ENCODE measurements around the gene CORIN.
"Not testable (repeated sequence)": the region's sequence is repeated elsewhere in the genome, so short reads cannot be mapped to it uniquely, and the experiment has no call there.

CORIN gene

DNA sequence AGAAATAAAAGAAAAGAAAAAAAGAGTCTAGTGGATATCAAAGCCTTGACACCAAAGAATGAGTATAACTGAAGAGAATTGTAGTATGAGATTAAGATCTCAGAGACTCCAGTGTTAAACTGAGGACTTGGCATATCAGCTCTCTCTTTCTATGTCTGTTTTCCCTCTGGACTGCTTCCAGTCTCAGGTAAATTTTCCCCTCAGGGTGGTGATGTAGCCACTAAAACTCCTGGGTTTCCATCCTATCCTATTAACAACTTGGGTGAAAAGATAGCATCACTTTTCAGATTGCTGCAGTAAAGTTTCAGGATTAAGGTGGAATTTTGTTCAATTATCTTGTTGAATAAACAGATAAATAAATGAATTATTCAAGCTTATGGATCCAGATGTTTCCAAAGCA lies 267.1 kb downstream of the CORIN start:
- no peak overlapping the region for H3K4me3 ChIP-seq (ENCODE audit: extremely low read depth, insufficient read depth, low read length, poor library complexity, severe bottlenecking)
- no peak overlapping the region for H3K27ac ChIP-seq (ENCODE audit: low read depth, low read length, severe bottlenecking)
- H3K4me1 ChIP-seq (ENCODE audit: control insufficient read depth, insufficient read depth, low read length, poor library complexity, severe bottlenecking), result no peaks in the 10 kb centered on the region
- H3K9me3 ChIP-seq (ENCODE audit: control insufficient read depth, low read length), result no peaks in the 10 kb centered on the region
- H3K36me3 ChIP-seq (ENCODE audit: control insufficient read depth, insufficient read depth, low read length), result peaks cover 3% of the 10 kb centered on the region

GRCh38 chr4:47567511-47567910 lies 270.4 kb downstream of the CORIN start:
- WGBS, 2 experiments (ENCODE audit: insufficient coverage in 2 of 2), result no CpG with 5 or more reads among the region's 1 CpG

DNA sequence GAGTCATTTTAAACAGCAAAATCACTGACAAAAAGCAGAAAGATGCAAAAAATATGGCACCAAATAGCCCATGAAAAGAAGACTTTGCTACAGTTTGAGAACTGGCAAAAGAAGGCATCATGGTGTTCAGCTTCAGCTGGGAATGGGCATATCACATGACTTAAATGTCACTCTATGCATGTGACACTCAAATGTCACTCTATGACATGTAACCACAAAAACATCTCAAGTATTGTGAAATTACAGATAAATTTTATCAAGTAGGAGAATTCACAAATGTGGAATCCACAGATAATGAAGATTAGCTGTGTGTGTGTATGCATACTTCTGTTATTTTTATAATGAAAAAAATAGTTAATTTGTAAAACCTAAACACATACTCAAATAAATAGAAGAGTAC lies 270.9 kb downstream of the CORIN start:
- H3K9me3 ChIP-seq (ENCODE audit: control insufficient read depth, low read length), result no peaks in the 10 kb centered on the region
- no peaks in the 10 kb centered on the region for H3K4me1 ChIP-seq (ENCODE audit: control insufficient read depth, insufficient read depth, low read length, poor library complexity, severe bottlenecking)
- peaks cover 3% of the 10 kb centered on the region for H3K36me3 ChIP-seq (ENCODE audit: control insufficient read depth, insufficient read depth, low read length)
- no peak overlapping the region for H3K4me3 ChIP-seq (ENCODE audit: extremely low read depth, insufficient read depth, low read length, poor library complexity, severe bottlenecking)
- H3K27ac ChIP-seq (ENCODE audit: low read depth, low read length, severe bottlenecking), result no peak overlapping the region

More at GRCh38 chr4:47567511-47567910, 270.4 kb downstream of the CORIN start:
- H3K27ac ChIP-seq (ENCODE audit: low read depth, low read length, severe bottlenecking), result no peak overlapping the region
- no peaks in the 10 kb centered on the region for H3K4me1 ChIP-seq (ENCODE audit: control insufficient read depth, insufficient read depth, low read length, poor library complexity, severe bottlenecking)
- no peaks in the 10 kb centered on the region for H3K9me3 ChIP-seq (ENCODE audit: control insufficient read depth, low read length)
- no peak overlapping the region for H3K4me3 ChIP-seq (ENCODE audit: extremely low read depth, insufficient read depth, low read length, poor library complexity, severe bottlenecking)
- H3K36me3 ChIP-seq (ENCODE audit: control insufficient read depth, insufficient read depth, low read length), result peaks cover 3% of the 10 kb centered on the region

GRCh38 chr4:47566566-47566965 lies 271.3 kb downstream of the CORIN start:
- 60% methylated on average over 1 of the region's 2 CpGs; no CpG with 5 or more reads in 1 of the 2 experiments for WGBS, 2 experiments (ENCODE audit: insufficient coverage in 2 of 2)
- Histone ChIP-seq H3K4me1 (ENCODE audit: control insufficient read depth, insufficient read depth, low read length, poor library complexity, severe bottlenecking) (no peaks in the 10 kb centered on the region), H3K27ac (ENCODE audit: low read depth, low read length, severe bottlenecking) (no peak overlapping the region), H3K4me3 (ENCODE audit: extremely low read depth, insufficient read depth, low read length, poor library complexity, severe bottlenecking) (no peak overlapping the region), H3K36me3 (ENCODE audit: control insufficient read depth, insufficient read depth, low read length) (peaks cover 3% of the 10 kb centered on the region), H3K9me3 (ENCODE audit: control insufficient read depth, low read length) (no peaks in the 10 kb centered on the region)

- Histone ChIP-seq H3K36me3 (ENCODE audit: control insufficient read depth, insufficient read depth, low read length) (no peaks in the 10 kb centered on the region), H3K27ac (ENCODE audit: low read depth, low read length, severe bottlenecking) (no peak overlapping the region), H3K4me3 (ENCODE audit: extremely low read depth, insufficient read depth, low read length, poor library complexity, severe bottlenecking) (no peak overlapping the region), H3K4me1 (ENCODE audit: control insufficient read depth, insufficient read depth, low read length, poor library complexity, severe bottlenecking) (no peaks in the 10 kb centered on the region), H3K9me3 (ENCODE audit: control insufficient read depth, low read length) (no peaks in the 10 kb centered on the region)
- WGBS, 2 experiments (ENCODE audit: insufficient coverage in 2 of 2), result no CpG with 5 or more reads among the region's 3 CpGs
These were observed 275.6 kb downstream of the CORIN start for GRCh38 chr4:47562297-47562696.

DNA sequence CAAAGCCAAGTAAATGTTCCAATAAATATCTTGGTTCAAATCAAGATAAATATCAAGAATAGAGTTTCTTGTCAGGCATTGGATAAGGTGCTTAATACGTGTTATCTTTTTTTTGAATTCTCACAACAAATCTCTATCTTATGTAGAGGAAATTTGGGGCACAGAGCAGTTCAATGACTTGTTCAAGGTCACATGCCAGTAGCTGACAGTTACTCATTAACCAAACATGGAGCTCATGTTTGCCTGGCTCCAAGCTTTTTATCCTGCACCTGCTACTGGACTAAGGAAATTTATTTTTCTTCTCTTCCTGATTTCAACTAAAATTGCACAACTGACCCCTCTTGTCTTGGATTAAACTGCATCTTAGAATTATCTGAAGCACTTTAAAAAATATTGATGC lies 276.5 kb downstream of the CORIN start:
- Histone ChIP-seq H3K27ac (ENCODE audit: low read depth, low read length, severe bottlenecking) (no peak overlapping the region), H3K4me1 (ENCODE audit: control insufficient read depth, insufficient read depth, low read length, poor library complexity, severe bottlenecking) (no peaks in the 10 kb centered on the region), H3K4me3 (ENCODE audit: extremely low read depth, insufficient read depth, low read length, poor library complexity, severe bottlenecking) (no peak overlapping the region), H3K36me3 (ENCODE audit: control insufficient read depth, insufficient read depth, low read length) (no peaks in the 10 kb centered on the region), H3K9me3 (ENCODE audit: control insufficient read depth, low read length) (no peaks in the 10 kb centered on the region)
- no CpG with 5 or more reads among the region's 1 CpG for WGBS, 2 experiments (ENCODE audit: insufficient coverage in 2 of 2)

DNA sequence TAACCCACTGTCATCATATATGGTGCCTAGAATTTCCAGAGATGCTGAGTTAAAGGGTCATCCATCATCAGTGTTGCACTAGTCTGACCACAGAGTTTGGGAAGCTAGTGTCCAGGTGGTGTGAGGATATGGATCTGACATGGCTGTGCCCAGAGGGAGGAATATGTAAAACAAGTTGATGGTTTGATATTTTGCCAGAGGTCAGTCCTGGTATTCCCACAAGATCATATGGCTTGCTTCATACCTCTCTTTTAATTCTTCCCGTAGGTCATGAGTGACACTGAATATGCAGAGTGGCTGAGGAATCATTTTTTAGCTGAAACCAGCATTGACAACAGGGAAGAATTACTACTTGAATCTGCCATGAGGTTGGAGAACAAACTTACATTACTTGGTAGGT lies 277.2 kb downstream of the CORIN start:
- H3K9me3 ChIP-seq (ENCODE audit: control insufficient read depth, low read length), result no peaks in the 10 kb centered on the region
- H3K4me3 ChIP-seq (ENCODE audit: extremely low read depth, insufficient read depth, low read length, poor library complexity, severe bottlenecking), result no peak overlapping the region
- H3K27ac ChIP-seq (ENCODE audit: low read depth, low read length, severe bottlenecking), result no peak overlapping the region
- H3K4me1 ChIP-seq (ENCODE audit: control insufficient read depth, insufficient read depth, low read length, poor library complexity, severe bottlenecking), result no peaks in the 10 kb centered on the region
- WGBS, 2 experiments (ENCODE audit: insufficient coverage in 2 of 2), result 100% methylated on average over 1 of the region's 1 CpG; no CpG with 5 or more reads in 1 of the 2 experiments
- H3K36me3 ChIP-seq (ENCODE audit: control insufficient read depth, insufficient read depth, low read length), result no peaks in the 10 kb centered on the region

- Histone ChIP-seq H3K36me3 (ENCODE audit: control insufficient read depth, insufficient read depth, low read length) (no peaks in the 10 kb centered on the region), H3K4me3 (ENCODE audit: extremely low read depth, insufficient read depth, low read length, poor library complexity, severe bottlenecking) (no peak overlapping the region), H3K27ac (ENCODE audit: low read depth, low read length, severe bottlenecking) (no peak overlapping the region), H3K9me3 (ENCODE audit: control insufficient read depth, low read length) (no peaks in the 10 kb centered on the region), H3K4me1 (ENCODE audit: control insufficient read depth, insufficient read depth, low read length, poor library complexity, severe bottlenecking) (no peaks in the 10 kb centered on the region)
- WGBS, 2 experiments (ENCODE audit: insufficient coverage in 2 of 2), result no CpG with 5 or more reads among the region's 2 CpGs
These were observed 280.6 kb downstream of the CORIN start for GRCh38 chr4:47557255-47557654.

- not testable (repeated sequence) for H3K9me3 ChIP-seq (ENCODE audit: control insufficient read depth, low read length)
These were observed 281.9 kb downstream of the CORIN start for GRCh38 chr4:47555920-47556319.

GRCh38 chr4:47553329-47554125 lies 284.3 kb downstream of the CORIN start:
- no peaks in the 10 kb centered on the region for H3K36me3 ChIP-seq (ENCODE audit: control insufficient read depth, insufficient read depth, low read length)
- H3K4me1 ChIP-seq (ENCODE audit: control insufficient read depth, insufficient read depth, low read length, poor library complexity, severe bottlenecking), result no peaks in the 10 kb centered on the region
- H3K9me3 ChIP-seq (ENCODE audit: control insufficient read depth, low read length), result no peaks in the 10 kb centered on the region
- H3K4me3 ChIP-seq (ENCODE audit: extremely low read depth, insufficient read depth, low read length, poor library complexity, severe bottlenecking), result no peak overlapping the region
- WGBS, 2 experiments (ENCODE audit: insufficient coverage in 2 of 2), result no CpG with 5 or more reads among the region's 2 CpGs
- H3K27ac ChIP-seq (ENCODE audit: low read depth, low read length, severe bottlenecking), result no peak overlapping the region

More at GRCh38 chr4:47555920-47556319, 281.9 kb downstream of the CORIN start:
- 69 to 85% methylated on average over 2 of the region's 3 CpGs for WGBS, 2 experiments (ENCODE audit: insufficient coverage in 2 of 2)
- H3K27ac ChIP-seq (ENCODE audit: low read depth, low read length, severe bottlenecking); H3K4me3 ChIP-seq (ENCODE audit: extremely low read depth, insufficient read depth, low read length, poor library complexity, severe bottlenecking); H3K4me1 ChIP-seq (ENCODE audit: control insufficient read depth, insufficient read depth, low read length, poor library complexity, severe bottlenecking); H3K36me3 ChIP-seq (ENCODE audit: control insufficient read depth, insufficient read depth, low read length): not testable (repeated sequence)

- Histone ChIP-seq H3K4me1 (ENCODE audit: control insufficient read depth, insufficient read depth, low read length, poor library complexity, severe bottlenecking) (no peaks in the 10 kb centered on the region), H3K36me3 (ENCODE audit: control insufficient read depth, insufficient read depth, low read length) (peaks cover 3% of the 10 kb centered on the region), H3K4me3 (ENCODE audit: extremely low read depth, insufficient read depth, low read length, poor library complexity, severe bottlenecking) (no peak overlapping the region), H3K27ac (ENCODE audit: low read depth, low read length, severe bottlenecking) (no peak overlapping the region), H3K9me3 (ENCODE audit: control insufficient read depth, low read length) (no peaks in the 10 kb centered on the region)
These were observed 286.2 kb downstream of the CORIN start for GRCh38 chr4:47551682-47552081.
